ENCODE data around the gene REN.

The REN gene

DNA sequence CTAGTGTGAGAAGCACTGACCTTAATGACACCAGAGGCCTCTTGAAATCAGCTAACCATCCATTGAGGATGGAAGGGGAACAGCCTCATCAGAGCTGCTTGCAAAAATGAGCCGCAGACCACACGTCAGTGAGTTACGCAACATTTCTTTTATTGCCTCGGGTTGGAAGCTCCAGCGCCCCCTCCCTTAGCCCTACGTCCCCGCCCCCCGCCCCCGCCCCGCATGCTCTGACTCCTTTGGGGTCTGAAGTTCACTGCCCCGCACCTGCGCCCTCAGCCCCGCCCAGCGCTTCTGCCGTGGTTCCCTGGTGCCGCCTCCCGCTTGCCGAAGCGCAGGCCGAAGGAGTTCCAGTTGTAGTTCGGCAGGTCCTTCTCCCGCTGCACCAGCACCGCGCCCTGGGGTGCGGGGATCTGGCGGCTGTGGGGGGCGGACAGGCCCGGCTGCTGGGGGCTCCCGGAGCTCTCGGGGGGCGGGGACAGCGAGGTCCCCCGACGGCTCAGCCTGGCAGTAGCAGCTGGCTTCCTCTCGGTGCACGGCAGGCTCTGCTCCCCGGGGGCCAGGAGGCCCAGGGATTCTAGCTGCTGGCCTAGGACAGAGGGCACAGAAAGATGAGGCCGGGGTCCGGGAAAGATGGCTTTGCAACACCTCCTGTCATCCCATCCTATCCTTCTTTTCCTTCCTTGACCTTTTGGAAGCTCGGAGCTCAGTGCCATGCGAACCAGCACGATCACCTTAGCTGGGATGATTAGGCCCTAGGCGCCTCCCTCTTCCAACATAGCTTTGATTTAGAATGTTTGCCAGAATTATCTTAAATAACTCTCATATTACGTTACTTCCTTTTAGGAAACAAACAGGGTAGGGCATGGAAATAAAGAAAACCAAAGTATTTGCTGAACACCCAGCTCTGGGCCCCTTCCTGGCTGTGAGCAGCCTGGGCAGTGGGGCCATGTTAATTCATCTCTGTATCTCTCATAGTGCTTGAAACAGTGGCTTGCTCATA, 24.4 kb upstream of the REN start:
- peak; percentile 57 for DNase-seq

- peak; percentile 48 for DNase-seq
Measured at GRCh38 chr1:204188959-204189639, 23.0 kb upstream of the REN start.

GRCh38 chr1:204186597-204186996, 20.5 kb upstream of the REN start:
- no peak for DNase-seq

- no peak for DNase-seq
Measured at GRCh38 chr1:204181116-204181515, 15.0 kb upstream of the REN start.

GRCh38 chr1:204180133-204180532, 14.0 kb upstream of the REN start:
- no peak for DNase-seq

DNA sequence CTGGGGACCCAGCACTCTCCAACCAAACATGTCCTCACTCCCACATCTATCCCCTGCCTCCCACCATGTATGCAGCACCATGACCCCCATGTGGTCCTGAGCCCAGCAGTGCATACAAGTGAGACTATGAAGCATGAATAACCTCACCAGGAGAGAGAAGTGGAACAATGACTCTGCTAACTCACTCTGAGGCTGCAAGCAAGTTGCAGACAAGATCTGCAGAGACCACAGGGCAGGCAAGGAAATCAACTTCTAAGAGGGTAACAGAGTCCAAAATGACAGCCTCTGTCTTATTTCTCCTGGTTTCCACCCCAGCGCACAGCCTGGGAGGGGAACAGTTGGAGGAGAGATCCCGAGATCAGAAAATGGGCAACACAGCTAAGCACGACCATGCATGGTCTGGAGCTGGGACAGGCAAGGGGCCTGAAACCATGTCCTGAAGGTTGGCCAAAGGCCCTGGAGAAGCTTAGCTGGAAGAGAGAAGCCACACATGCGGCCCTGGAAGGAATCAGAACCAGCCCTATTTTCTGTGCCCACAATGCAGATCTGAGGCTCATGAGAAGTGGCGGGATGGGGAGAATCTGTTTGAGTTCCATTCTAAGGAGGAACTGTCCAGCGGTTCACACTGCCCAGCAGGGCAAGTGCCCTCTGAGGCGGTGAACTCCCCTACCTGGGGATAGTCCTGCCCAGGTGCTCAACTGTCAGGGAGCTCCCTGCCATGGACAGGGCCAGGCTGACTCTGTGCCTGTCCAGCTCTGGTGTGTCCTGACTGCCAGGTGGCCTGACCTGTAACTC, 12.5 kb upstream of the REN start:
- DNase-seq, result no peak

- no peak for DNase-seq
Measured at GRCh38 chr1:204177133-204177532, 11.0 kb upstream of the REN start.

- DNase-seq, result peak; percentile 28
Measured at GRCh38 chr1:204176049-204176448, 9.9 kb upstream of the REN start.

GRCh38 chr1:204174958-204175357, 8.8 kb upstream of the REN start:
- no peak for DNase-seq

- DNase-seq, result no peak
Measured at GRCh38 chr1:204172404-204173029, 6.4 kb upstream of the REN start.

DNA sequence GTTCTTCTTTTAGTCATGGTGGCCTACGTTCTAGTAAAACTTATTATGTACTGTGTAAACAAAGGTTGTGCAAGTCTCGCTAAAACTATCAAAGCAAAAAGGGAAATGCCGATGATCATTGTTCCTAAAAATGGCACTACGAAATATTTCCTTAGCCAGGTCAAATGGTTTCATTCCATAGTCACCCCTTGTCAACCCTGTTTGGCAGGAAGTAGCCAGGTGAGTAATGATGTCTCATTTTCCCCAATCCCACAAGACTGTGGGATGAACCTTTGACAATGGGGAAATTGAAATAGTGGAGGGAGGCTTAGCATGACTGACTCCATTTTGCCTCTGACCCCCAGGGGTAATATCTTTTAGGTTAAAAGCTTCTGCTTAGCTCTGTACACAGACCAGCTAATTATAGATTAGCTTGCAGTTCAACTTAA, 5.6 kb upstream of the REN start:
- no peak for DNase-seq

DNA sequence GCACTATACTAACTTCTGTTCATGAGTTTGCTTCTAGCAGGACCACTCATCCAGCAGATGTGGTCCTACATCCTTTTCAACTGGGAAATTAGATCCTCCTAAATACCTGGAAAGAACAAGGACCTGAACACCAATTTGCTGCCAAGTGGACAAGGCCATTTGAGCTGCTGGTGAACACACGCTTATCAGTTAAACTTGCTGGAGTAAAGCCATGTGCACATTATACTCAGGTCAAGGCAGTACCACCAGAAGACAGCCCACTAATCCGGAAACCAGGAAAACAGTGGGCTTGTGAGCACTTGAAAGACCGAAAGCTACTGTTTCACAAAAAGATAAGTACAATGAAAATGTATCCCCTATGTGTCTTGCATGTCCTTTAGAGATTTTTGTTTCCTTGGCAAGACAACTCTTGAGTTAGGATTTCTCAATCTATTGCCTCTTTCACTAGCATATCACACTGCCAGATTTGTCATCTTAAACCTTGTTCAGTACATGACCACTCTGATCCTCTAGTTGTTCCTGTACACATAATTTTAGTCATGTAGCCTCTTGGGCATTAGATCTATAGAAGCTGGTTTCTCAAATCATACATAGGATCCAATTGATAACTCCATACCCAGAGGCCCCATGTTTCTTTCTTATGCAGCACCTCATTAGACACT, 4.5 kb upstream of the REN start:
- no peak for DNase-seq

- DNase-seq, result no peak
Measured at GRCh38 chr1:204169858-204170257, 3.7 kb upstream of the REN start.

GRCh38 chr1:204167730-204168129, 1.6 kb upstream of the REN start:
- DNase-seq, result no peak

DNA sequence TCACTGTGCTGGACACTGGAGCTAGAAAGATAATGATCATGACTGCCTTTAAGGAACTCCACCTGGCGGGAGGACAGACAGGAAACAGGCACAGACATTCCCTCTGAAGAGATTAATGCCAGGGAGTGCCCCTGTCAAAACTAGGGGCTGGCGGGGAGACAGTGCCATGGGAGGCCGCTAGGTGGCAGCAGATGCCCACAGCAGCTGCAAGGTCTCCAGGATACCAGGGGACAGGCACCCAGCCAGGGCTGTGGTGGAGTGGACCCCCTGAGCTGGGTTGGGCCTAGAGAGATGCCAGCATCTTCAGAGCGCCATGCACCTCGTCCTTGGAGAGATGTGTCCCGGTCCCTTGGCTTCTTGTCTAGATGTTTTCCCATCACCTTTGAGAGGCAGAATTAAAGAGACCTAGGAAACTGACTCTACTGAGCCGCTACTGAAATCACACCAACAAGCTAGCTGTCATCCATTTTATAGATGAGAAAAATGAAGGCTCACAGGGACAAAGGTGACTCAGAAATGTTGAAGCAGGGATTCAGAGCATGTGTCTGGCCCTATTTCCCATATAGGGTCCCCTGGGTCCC, 3.6 kb downstream of the REN start:
- DNase-seq, result peak; percentile 89

- peak; percentile 28 for DNase-seq
Measured at GRCh38 chr1:204161609-204162493, 4.3 kb downstream of the REN start.

DNA sequence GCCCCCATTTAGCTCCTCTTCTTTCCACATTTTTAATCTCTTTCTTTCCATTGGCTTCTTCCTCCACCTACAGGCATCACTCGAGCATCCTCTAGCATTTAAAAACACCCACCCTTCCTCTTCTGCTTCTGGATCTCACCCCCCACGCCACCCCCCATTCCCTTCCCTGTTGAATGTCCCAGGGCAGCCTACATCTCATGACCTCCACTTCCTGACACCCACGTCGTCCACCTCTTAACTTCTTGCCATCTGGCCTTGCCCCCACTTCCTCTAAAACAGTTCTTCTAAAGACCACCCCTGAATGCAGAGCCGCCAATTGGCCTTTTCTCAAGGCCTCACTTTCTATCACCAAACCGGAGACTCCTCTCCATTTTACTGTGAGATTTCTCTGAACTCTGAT, 8.2 kb downstream of the REN start:
- no peak for DNase-seq

GRCh38 chr1:204155881-204156280, 10.3 kb downstream of the REN start:
- DNase-seq, result no peak

GRCh38 chr1:204154568-204155255, 11.4 kb downstream of the REN start:
- no peak for DNase-seq

GRCh38 chr1:204153667-204154066, 12.5 kb downstream of the REN start:
- no peak for DNase-seq
